Gastrocnemius medialis (tissue), 4 donors: ENCODE measurements around the gene PALLD. TPM values are rescaled to one million over a fixed set of nuclear protein-coding genes. Genes with fewer than 3 reads are reported as not detected.

Experiments
- ATAC-seq, 2 donors: fragments of 150-250 bp; one replicate each; pipeline ENCODE4 v1.9.1; 2016
- DNase-seq, 2 donors: peaks; one replicate each; pipeline ENCODE4 v3.0.0-alpha.2; 2019
- H3K27ac ChIP-seq, 4 donors: fragments of 200-600 bp; sonication (generic); 1 replicate in 1 of 4; 2 replicates in 3 of 4; pipeline ENCODE4 v1.5.1; 2016 to 2018; ENCODE audit warnings: mild to moderate bottlenecking in 2 of 4, moderate library complexity in 1 of 4
- H3K27me3 ChIP-seq, 3 donors: fragments of 200-600 bp; sonication (generic) in 2 of 3; 1 replicate in 1 of 3; 2 replicates in 2 of 3; pipeline versions ENCODE4 v1.5.1 to v1.6.0; 2016 to 2019; ENCODE audit warnings: mild to moderate bottlenecking in 1 of 3, moderate library complexity in 1 of 3
- H3K36me3 ChIP-seq, 2 donors: fragments of 200-600 bp; sonication (generic) in 1 of 2; one replicate each; pipeline ENCODE4 v1.5.1; 2017 to 2018
- H3K4me1 ChIP-seq, 2 donors: fragments of 200-600 bp; sonication (generic) in 1 of 2; one replicate each; pipeline ENCODE4 v1.5.1; 2016 to 2017; ENCODE audit warnings: mild to moderate bottlenecking in 2 of 2
- H3K4me3 ChIP-seq, 4 donors: fragments of 200-600 bp; sonication (generic) in 3 of 4; 1 replicate in 1 of 4; 2 replicates in 3 of 4; pipeline ENCODE4 v1.5.1; 2016 to 2019; ENCODE audit warnings: mild to moderate bottlenecking in 2 of 4
- H3K9me3 ChIP-seq, 3 donors: fragments of 200-600 bp; sonication (generic) in 2 of 3; 1 replicate in 1 of 3; 2 replicates in 2 of 3; pipeline ENCODE4 v1.5.1; 2016 to 2019
- POLR2A ChIP-seq, 2 donors: fragments of 450-650 bp; IDR thresholded peaks; one replicate each; pipeline ENCODE4 v1.6.1; 2017; ENCODE audit warnings: antibody characterized with exemption in 2 of 2, mild to moderate bottlenecking in 2 of 2, moderate library complexity in 2 of 2
- in situ Hi-C, 4 donors: fragments of 200-750 bp; cut with MboI; loops; one replicate each; pipeline versions ENCODE4 v1.15.0 to v1.8.0; 2017; ENCODE audit warnings: low sequenced_read_pairs in 4 of 4
- intact Hi-C: fragments of 100-400 bp; cut with DNase I; formaldehyde crosslinking; loops from one replicate; pipeline ENCODE4 v1.15.1; 2023; ENCODE audit warnings: low total_unique reads
- total RNA-seq, 4 donors: library from RNA; depleted of rRNA; stranded (reverse); fragments of >200 nt; gene quantifications; one replicate each; pipeline versions ENCODE4 v1.1.0 to v1.2.3, GENCODE V29; 2016
- TF ChIP-seq, protein P1 (sequence below), 5 experiments: fragments of 450-650 bp in 3 of 5; fragments of 200-600 bp in 2 of 5; sonication (generic) in 2 of 5; IDR thresholded peaks in 4 of 5; conservative IDR thresholded peaks in 1 of 5; 1 replicate in 4 of 5; 2 replicates in 1 of 5; pipeline ENCODE4 v1.5.1; 2016 to 2019; ENCODE audit warnings: antibody characterized with exemption in 5 of 5, mild to moderate bottlenecking in 3 of 5, moderate library complexity in 3 of 5

Gene PALLD
- total RNA-seq, 4 donors from 2014 or later = 165 to 439 (median 319) TPM

DNA sequence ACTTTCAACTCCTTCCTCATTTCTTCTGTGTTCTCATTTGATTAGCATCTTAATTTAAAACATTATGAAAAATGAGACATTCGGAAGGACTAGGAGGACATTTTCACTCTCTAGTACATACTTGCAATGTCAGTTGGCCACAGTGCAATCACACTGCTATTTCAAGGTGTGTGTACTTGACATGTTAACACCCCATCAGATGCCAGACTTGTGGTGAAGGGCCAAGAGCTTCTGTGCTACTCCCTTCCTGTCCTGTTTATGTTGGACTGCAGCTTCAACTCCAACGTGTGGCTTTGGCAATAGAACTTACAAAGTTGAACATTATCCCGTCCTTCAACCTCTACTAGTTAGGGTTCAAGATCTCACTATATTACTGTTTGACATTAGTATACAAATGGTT lies 221.0 kb downstream of the PALLD start:
- H3K4me1 ChIP-seq = peaks cover 20 to 24% of the 10 kb centered on the region in 2 donors
- DNase-seq = peak; percentile 56 to 67
- ATAC-seq = peak; percentile 86 to 87
- H3K27ac ChIP-seq = peak overlapping the region; percentile 48 to 73 (median 58)
- no peaks in the 10 kb centered on the region for H3K27me3 ChIP-seq
- no peak for TF ChIP-seq POLR2A (IDR thresholded peaks at IDR 0.05)
- TF ChIP-seq, protein P1, sequence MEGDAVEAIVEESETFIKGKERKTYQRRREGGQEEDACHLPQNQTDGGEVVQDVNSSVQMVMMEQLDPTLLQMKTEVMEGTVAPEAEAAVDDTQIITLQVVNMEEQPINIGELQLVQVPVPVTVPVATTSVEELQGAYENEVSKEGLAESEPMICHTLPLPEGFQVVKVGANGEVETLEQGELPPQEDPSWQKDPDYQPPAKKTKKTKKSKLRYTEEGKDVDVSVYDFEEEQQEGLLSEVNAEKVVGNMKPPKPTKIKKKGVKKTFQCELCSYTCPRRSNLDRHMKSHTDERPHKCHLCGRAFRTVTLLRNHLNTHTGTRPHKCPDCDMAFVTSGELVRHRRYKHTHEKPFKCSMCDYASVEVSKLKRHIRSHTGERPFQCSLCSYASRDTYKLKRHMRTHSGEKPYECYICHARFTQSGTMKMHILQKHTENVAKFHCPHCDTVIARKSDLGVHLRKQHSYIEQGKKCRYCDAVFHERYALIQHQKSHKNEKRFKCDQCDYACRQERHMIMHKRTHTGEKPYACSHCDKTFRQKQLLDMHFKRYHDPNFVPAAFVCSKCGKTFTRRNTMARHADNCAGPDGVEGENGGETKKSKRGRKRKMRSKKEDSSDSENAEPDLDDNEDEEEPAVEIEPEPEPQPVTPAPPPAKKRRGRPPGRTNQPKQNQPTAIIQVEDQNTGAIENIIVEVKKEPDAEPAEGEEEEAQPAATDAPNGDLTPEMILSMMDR (IDR thresholded peaks at IDR 0.05 in 4 of 5, conservative IDR thresholded peaks at IDR 0.05 in 1 of 5) = no peak
- intact Hi-C loops (loop anchor here (10.0 kb wide), 2 partner anchors 287 to 767 kb away; no protein-coding TSS in a partner anchor), in situ Hi-C loops (loop anchor here in 3 of 4 donors (10.0 to 25.0 kb wide), 4 partner anchors 117 to 769 kb away; partner anchors contain the start of gene CBR4 (in 1 of the 3))
- no peaks in the 10 kb centered on the region for H3K36me3 ChIP-seq
- H3K4me3 ChIP-seq = no peak overlapping the region
- H3K9me3 ChIP-seq = no peaks in the 10 kb centered on the region

DNA sequence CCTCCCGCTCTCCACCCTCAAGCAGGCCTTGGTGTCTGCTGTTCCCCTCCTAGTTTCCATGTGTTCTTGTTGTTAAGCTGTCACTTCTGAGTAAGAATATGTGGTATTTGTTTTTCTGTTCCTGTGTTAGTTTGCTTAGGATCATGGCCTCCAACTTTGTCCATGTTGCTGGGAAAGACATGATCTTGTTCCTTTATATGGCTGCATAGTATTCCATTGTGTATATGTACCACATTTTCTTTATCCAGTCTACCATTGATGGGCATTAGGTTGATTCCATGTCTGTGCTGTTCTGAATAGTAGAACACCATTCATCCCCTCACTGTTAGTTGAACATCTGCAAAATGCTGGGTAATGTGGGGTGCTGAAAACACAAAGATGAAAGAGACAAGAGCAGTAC lies 222.9 kb downstream of the PALLD start:
- no peaks in the 10 kb centered on the region for H3K9me3 ChIP-seq
- no peak overlapping the region for H3K4me3 ChIP-seq
- H3K36me3 ChIP-seq = no peaks in the 10 kb centered on the region
- DNase-seq (no peak), ATAC-seq (no peak)
- H3K4me1 ChIP-seq = peaks cover 20 to 24% of the 10 kb centered on the region in 2 donors
- in situ Hi-C loops = loop anchor here in 3 of 4 donors (10.0 to 25.0 kb wide), 4 partner anchors 115 to 768 kb away; partner anchors contain the start of gene CBR4 (in 1 of the 3)
- no peak for TF ChIP-seq POLR2A (IDR thresholded peaks at IDR 0.05)
- TF ChIP-seq, protein P1 (IDR thresholded peaks at IDR 0.05 in 4 of 5, conservative IDR thresholded peaks at IDR 0.05 in 1 of 5) = no peak
- intact Hi-C loops = loop anchor here (10.0 kb wide), 2 partner anchors 285 to 765 kb away; no protein-coding TSS in a partner anchor
- no peaks in the 10 kb centered on the region for H3K27me3 ChIP-seq
- no peak overlapping the region for H3K27ac ChIP-seq

DNA sequence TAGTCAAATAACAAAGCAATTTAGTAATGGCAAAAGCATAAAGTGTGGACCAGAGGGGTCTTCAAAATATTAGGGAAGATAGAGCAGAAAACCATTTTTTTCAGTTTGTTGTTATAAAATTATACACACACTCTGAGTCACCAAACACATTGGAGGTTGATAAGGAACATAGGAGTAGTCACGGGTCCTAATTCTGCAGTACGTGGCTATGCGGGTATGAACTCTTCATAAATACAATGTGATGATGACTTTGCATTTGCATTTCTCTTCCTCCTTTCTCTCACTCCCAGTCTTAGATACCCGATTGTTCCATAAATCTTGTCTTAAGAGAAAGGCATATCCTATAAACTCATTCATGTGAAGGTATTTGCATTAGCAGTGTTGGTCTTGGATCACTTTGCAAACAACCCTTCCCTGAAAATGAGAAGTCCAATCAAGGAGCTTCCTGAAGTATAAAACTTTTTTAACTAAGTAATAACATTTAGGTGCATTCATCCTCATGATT lies 223.6 kb downstream of the PALLD start:
- in situ Hi-C loops (loop anchor here in 3 of 4 donors (25.0 kb wide), 2 partner anchors 292 to 767 kb away; partner anchors contain the start of gene CBR4 (in 1 of the 3)), intact Hi-C loops (no loop called here)
- H3K27ac ChIP-seq = no peak overlapping the region
- ATAC-seq (no peak), DNase-seq (no peak)
- H3K27me3 ChIP-seq = no peaks in the 10 kb centered on the region
- H3K36me3 ChIP-seq = no peaks in the 10 kb centered on the region
- TF ChIP-seq, protein P1 (IDR thresholded peaks at IDR 0.05 in 4 of 5, conservative IDR thresholded peaks at IDR 0.05 in 1 of 5) = no peak
- TF ChIP-seq POLR2A (IDR thresholded peaks at IDR 0.05) = no peak
- H3K9me3 ChIP-seq = no peaks in the 10 kb centered on the region
- H3K4me3 ChIP-seq = no peak overlapping the region
- peaks cover 20 to 24% of the 10 kb centered on the region in 2 donors for H3K4me1 ChIP-seq

DNA sequence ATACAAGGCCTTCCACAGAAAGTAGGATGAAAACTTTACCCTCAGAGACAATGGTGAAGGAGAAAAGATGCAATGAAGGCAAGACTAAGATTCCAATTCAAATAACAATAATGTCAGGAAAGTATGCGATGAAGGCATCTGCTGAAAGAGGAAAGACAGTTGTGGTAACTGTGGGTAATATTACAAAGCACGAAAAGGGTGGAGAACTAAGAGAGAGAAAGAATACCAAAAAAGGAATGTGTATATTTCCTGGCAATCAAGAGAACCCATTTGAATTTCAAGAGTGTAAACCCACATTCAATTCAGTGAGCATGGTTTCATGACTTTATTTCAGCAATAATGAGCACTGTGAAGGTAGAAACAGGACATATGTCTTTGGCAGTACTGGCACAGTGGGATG lies 225.5 kb downstream of the PALLD start:
- DNase-seq (no peak), ATAC-seq (no peak)
- intact Hi-C loops = no loop called here
- Histone ChIP-seq H3K27me3 (no peaks in the 10 kb centered on the region), H3K36me3 (no peaks in the 10 kb centered on the region), H3K4me3 (no peak overlapping the region), H3K9me3 (no peaks in the 10 kb centered on the region), H3K4me1 (peaks cover 8 to 11% of the 10 kb centered on the region in 2 donors), H3K27ac (peak overlapping the region in 1 of 4 donors; percentile 40)
- TF ChIP-seq POLR2A (IDR thresholded peaks at IDR 0.05) = no peak
- TF ChIP-seq, protein P1 (IDR thresholded peaks at IDR 0.05 in 4 of 5, conservative IDR thresholded peaks at IDR 0.05 in 1 of 5) = no peak
- in situ Hi-C loops = loop anchor here in 3 of 4 donors (25.0 kb wide), 2 partner anchors 290 to 765 kb away; partner anchors contain the start of gene CBR4 (in 1 of the 3)
